Heart left ventricle (tissue), 13 donors: ENCODE results near the gene PDE11A.

ENCODE experiments used
- POLR2A ChIP-seq, 2 donors: fragments of 450-650 bp; IDR thresholded peaks; one replicate each; pipeline ENCODE4 v1.6.1; 2017; ENCODE audit warnings: antibody characterized with exemption in 2 of 2, mild to moderate bottlenecking in 2 of 2, moderate library complexity in 2 of 2
- TF ChIP-seq, protein P1 (sequence below), 12 donors: fragments of 200-600 bp; sonication (generic) in 4 of 12; IDR thresholded peaks; one replicate each; pipeline versions ENCODE4 v1.5.0 to v1.8.0; 2018 to 2022; ENCODE audit warnings: antibody characterized with exemption in 12 of 12, mild to moderate bottlenecking in 5 of 12
- donor health status: ischemic (EF 13 %, LVEDD 7.1; RV severe dilation, severe dysfunction).
- donor health status: DM: no; HTN: yes; CAD: no.
- donor health status: DM: no; HTN: no; CAD: no.
- donor health status: ischemic (EF 25% LVEDD 6.9; RV normal size, moderate dysfunction).
- donor health status: ischemic (EF 25% LVEDD 5.7; RV mildly dilated, moderate dysfunction).
- donor health status: ischemic (EF 35%, LVEDD 5.7; RV mildly dilated, moderate dysfunction).
- donor health status: nonischemic (EF 11% LVEDD 7.7; RV severe dilation, severe dysfunction).
- donor health status: DM: yes; HTN: yes; CAD: no.
- donor health status: PGD.
- donor health status: ischemic (EF 29% LVEDD 5.4; RV normal size, mild dysfunction).
- donor health status: nonischemic (EF 23%, LVEDD 6.1; RV moderate dilation, normal function).

DNA sequence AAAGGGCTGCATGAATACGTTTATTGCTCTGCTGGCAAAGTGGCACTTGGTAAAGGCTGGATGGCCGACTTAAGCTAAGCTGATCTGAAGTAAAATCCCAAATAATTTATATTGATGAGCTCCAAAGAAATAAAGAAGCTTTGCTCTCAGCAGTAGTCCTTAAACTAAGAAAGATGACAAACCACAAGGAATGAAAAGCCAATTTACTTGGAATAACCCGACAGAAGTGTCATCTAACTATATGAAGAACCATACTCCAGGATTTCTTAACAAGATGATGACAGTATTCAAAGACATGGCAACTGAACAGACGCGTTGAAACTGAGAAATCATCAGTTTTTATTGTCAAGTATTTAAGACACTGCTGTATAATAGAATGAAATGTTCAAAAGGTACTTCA lies 294.1 kb downstream of the PDE11A start:
- TF ChIP-seq, protein P1, sequence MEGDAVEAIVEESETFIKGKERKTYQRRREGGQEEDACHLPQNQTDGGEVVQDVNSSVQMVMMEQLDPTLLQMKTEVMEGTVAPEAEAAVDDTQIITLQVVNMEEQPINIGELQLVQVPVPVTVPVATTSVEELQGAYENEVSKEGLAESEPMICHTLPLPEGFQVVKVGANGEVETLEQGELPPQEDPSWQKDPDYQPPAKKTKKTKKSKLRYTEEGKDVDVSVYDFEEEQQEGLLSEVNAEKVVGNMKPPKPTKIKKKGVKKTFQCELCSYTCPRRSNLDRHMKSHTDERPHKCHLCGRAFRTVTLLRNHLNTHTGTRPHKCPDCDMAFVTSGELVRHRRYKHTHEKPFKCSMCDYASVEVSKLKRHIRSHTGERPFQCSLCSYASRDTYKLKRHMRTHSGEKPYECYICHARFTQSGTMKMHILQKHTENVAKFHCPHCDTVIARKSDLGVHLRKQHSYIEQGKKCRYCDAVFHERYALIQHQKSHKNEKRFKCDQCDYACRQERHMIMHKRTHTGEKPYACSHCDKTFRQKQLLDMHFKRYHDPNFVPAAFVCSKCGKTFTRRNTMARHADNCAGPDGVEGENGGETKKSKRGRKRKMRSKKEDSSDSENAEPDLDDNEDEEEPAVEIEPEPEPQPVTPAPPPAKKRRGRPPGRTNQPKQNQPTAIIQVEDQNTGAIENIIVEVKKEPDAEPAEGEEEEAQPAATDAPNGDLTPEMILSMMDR (IDR thresholded peaks at IDR 0.05): no peak
- TF ChIP-seq POLR2A (IDR thresholded peaks at IDR 0.05): no peak
